Measurements from ENCODE around the gene FMNL2.

Gene FMNL2

GRCh38 chr2:152584301-152584700, 249.3 kb downstream of the FMNL2 start:
- H3K27me3 ChIP-seq (ENCODE audit: low read length), result no peaks in the 10 kb centered on the region
- no peaks in the 10 kb centered on the region for H3K36me3 ChIP-seq (ENCODE audit: low read length)
- no peak overlapping the region for H3K4me2 ChIP-seq (ENCODE audit: low read depth, low read length, poor library complexity, severe bottlenecking)
- H3K9ac ChIP-seq (ENCODE audit: low read length), result no peak overlapping the region
- no peaks in the 10 kb centered on the region for H3F3A ChIP-seq (ENCODE audit: insufficient read depth)
- H4K20me1 ChIP-seq (ENCODE audit: low read depth, low read length), result no peaks in the 10 kb centered on the region
- H3K9me2 ChIP-seq (replicated peaks; ENCODE audit: insufficient read depth, low read length), result no peaks in the 10 kb centered on the region
- H3K27ac ChIP-seq (ENCODE audit: low read depth, low read length), result no peak overlapping the region
- no peaks in the 10 kb centered on the region for H3K9me3 ChIP-seq (ENCODE audit: insufficient read depth, low read length)
- H3K79me2 ChIP-seq (ENCODE audit: insufficient read depth, low read length), result no peaks in the 10 kb centered on the region
- TF ChIP-seq EZH2phosphoT487 (conservative IDR thresholded peaks at IDR 0.05; ENCODE audit: low read length) (no peak), CTCF (IDR thresholded peaks at IDR 0.05; ENCODE audit: insufficient read depth, low read length, poor library complexity, severe bottlenecking) (no peak)
- H3K4me3 ChIP-seq (ENCODE audit: insufficient read depth, low read length, poor library complexity, severe bottlenecking), result no peak overlapping the region
- H2AFZ ChIP-seq (ENCODE audit: low read depth, low read length, severe bottlenecking), result no peak overlapping the region

GRCh38 chr2:152585830-152586484, 251.0 kb downstream of the FMNL2 start:
- Histone ChIP-seq H3K4me2 (ENCODE audit: low read depth, low read length, poor library complexity, severe bottlenecking) (no peak overlapping the region), H3K27ac (ENCODE audit: low read depth, low read length) (no peak overlapping the region)

GRCh38 chr2:152587187-152587947, 252.4 kb downstream of the FMNL2 start:
- no peak overlapping the region for H2AFZ ChIP-seq (ENCODE audit: low read depth, low read length, severe bottlenecking)
- H3F3A ChIP-seq (ENCODE audit: insufficient read depth), result no peaks in the 10 kb centered on the region
- TF ChIP-seq CTCF (IDR thresholded peaks at IDR 0.05; ENCODE audit: insufficient read depth, low read length, poor library complexity, severe bottlenecking) (no peak), EZH2phosphoT487 (conservative IDR thresholded peaks at IDR 0.05; ENCODE audit: low read length) (no peak)
- H3K27me3 ChIP-seq (ENCODE audit: low read length), result no peaks in the 10 kb centered on the region
- H3K9me2 ChIP-seq (replicated peaks; ENCODE audit: insufficient read depth, low read length), result no peaks in the 10 kb centered on the region
- H3K9ac ChIP-seq (ENCODE audit: low read length), result no peak overlapping the region
- H3K9me3 ChIP-seq (ENCODE audit: insufficient read depth, low read length), result no peaks in the 10 kb centered on the region
- no peaks in the 10 kb centered on the region for H3K79me2 ChIP-seq (ENCODE audit: insufficient read depth, low read length)
- no peaks in the 10 kb centered on the region for H3K36me3 ChIP-seq (ENCODE audit: low read length)
- H4K20me1 ChIP-seq (ENCODE audit: low read depth, low read length), result no peaks in the 10 kb centered on the region
- no peak overlapping the region for H3K4me2 ChIP-seq (ENCODE audit: low read depth, low read length, poor library complexity, severe bottlenecking)
- no peak overlapping the region for H3K27ac ChIP-seq (ENCODE audit: low read depth, low read length)
- no peak overlapping the region for H3K4me3 ChIP-seq (ENCODE audit: insufficient read depth, low read length, poor library complexity, severe bottlenecking)

More at GRCh38 chr2:152585830-152586484, 251.0 kb downstream of the FMNL2 start:
- H3K4me3 ChIP-seq (ENCODE audit: insufficient read depth, low read length, poor library complexity, severe bottlenecking), result no peak overlapping the region
- H4K20me1 ChIP-seq (ENCODE audit: low read depth, low read length), result no peaks in the 10 kb centered on the region
- no peaks in the 10 kb centered on the region for H3F3A ChIP-seq (ENCODE audit: insufficient read depth)
- H3K27me3 ChIP-seq (ENCODE audit: low read length), result no peaks in the 10 kb centered on the region
- no peaks in the 10 kb centered on the region for H3K9me3 ChIP-seq (ENCODE audit: insufficient read depth, low read length)
- no peaks in the 10 kb centered on the region for H3K36me3 ChIP-seq (ENCODE audit: low read length)
- H3K9ac ChIP-seq (ENCODE audit: low read length), result no peak overlapping the region
- no peaks in the 10 kb centered on the region for H3K79me2 ChIP-seq (ENCODE audit: insufficient read depth, low read length)
- no peak overlapping the region for H2AFZ ChIP-seq (ENCODE audit: low read depth, low read length, severe bottlenecking)
- TF ChIP-seq EZH2phosphoT487 (conservative IDR thresholded peaks at IDR 0.05; ENCODE audit: low read length) (no peak), CTCF (IDR thresholded peaks at IDR 0.05; ENCODE audit: insufficient read depth, low read length, poor library complexity, severe bottlenecking) (no peak)
- H3K9me2 ChIP-seq (replicated peaks; ENCODE audit: insufficient read depth, low read length), result no peaks in the 10 kb centered on the region

Data from SU-DHL-6 (cell line).